Measurements from ENCODE around the gene ZBTB39.
"Not testable (repeated sequence)": the region's sequence is repeated elsewhere in the genome, so short reads cannot be mapped to it uniquely, and the experiment has no call there.

The ZBTB39 gene

GRCh38 chr12:57005980-57006808 is at the start of gene ZBTB39:
TSS of gene ZBTB39 (minus strand) at chr12:57006546. CDS start at chr12:57004917, 1,629 bp downstream.
- peak within 1 kb of the TSS; percentile 91 for H3K27ac ChIP-seq
- peaks cover 46% of the 10 kb centered on the region for H4K20me1 ChIP-seq
- TF ChIP-seq Cebpa-rat (IDR thresholded peaks at IDR 0.05): no peak
- H3K4me3 ChIP-seq: peak within 1 kb of the TSS; percentile 94
- peak within 1 kb of the TSS; percentile 93 for H3K4me2 ChIP-seq
- H3K9ac ChIP-seq: peak within 1 kb of the TSS; percentile 98
- no peaks in the 10 kb centered on the region for H3K27me3 ChIP-seq
- H3K4me1 ChIP-seq: peaks cover 20% of the 10 kb centered on the region
- no peaks in the 10 kb centered on the region for H3K9me3 ChIP-seq
- H3K36me3 ChIP-seq: peaks cover 38% of the 10 kb centered on the region

DNA sequence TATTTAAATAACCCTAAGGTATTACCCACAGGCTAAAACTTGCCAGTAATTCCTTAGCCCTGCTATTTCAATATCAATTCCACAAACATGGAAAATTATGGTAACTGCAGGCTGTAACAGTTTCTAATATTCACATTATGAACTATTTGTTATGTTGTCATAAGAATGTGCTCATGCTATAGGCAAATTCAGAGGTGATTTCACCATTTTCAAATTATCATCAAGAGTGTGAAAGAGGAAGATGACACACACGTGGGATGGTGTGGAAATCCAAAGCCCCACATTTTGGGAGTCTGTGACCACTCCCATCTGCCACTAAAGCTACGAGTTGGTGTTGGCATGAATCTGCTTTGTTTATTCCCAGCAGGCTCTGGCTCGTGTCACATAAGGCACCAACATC is 49.5 kb upstream of the ZBTB39 start:
- H3K9ac ChIP-seq: no peak overlapping the region
- H3K4me2 ChIP-seq: no peak overlapping the region
- no peaks in the 10 kb centered on the region for H3K9me3 ChIP-seq
- H3K4me3 ChIP-seq: no peak overlapping the region
- no peaks in the 10 kb centered on the region for H3K4me1 ChIP-seq
- H3K36me3 ChIP-seq: peaks cover 61% of the 10 kb centered on the region
- no peaks in the 10 kb centered on the region for H4K20me1 ChIP-seq
- TF ChIP-seq Cebpa-rat (IDR thresholded peaks at IDR 0.05): no peak
- H3K27ac ChIP-seq: no peak overlapping the region
- no peaks in the 10 kb centered on the region for H3K27me3 ChIP-seq

DNA sequence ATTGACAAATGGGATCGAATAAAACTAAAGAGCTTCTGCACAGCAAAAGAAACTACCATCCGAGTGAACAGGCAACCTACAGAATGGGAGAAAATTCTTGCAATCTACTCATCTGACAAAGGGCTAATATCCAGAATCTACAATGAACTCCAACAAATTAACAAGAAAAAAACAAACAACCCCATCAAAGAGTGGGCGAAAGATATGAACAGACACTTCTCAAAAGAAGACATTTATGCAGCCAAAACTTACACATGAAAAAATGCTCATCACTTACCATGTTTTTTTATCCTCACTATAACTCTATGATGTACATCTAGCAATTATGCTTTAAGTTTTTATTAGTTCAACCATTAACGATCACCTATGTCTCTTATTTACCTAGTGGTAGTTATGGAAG is 47.6 kb upstream of the ZBTB39 start:
- peaks cover 42% of the 10 kb centered on the region for H3K36me3 ChIP-seq
- not testable (repeated sequence) for H3K27ac ChIP-seq, H3K4me3 ChIP-seq, H3K9me3 ChIP-seq, H4K20me1 ChIP-seq, H3K27me3 ChIP-seq, H3K4me2 ChIP-seq, H3K9ac ChIP-seq, H3K4me1 ChIP-seq

DNA sequence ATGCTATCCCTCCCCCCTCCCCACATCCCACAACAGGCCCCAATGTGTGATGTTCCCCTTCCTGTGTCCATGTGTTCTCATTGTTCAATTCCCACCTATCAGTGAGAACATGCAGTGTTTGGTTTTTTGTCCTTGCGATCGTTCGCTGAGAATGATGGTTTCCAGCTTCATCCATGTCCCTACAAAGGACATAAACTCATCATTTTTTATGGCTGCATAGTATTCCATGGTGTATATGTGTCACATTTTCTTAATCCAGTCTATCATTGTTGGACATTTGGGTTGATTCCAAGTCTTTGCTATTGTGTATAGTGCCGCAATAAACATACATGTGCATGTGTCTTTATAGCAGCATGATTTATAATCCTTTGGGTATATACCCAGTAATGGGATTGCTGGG is 46.8 kb upstream of the ZBTB39 start:
- not testable (repeated sequence) for H3K4me1 ChIP-seq, H3K9ac ChIP-seq

GRCh38 chr12:57051011-57051410 is 44.7 kb upstream of the ZBTB39 start:
- H3K9ac ChIP-seq: no peak overlapping the region
- H3K27ac ChIP-seq: no peak overlapping the region
- H3K36me3 ChIP-seq: peaks cover 13% of the 10 kb centered on the region; the same call in 1 of the 2 replicates
- no peaks in the 10 kb centered on the region for H3K27me3 ChIP-seq
- H3K4me3 ChIP-seq: no peak overlapping the region
- H3K9me3 ChIP-seq: no peaks in the 10 kb centered on the region
- H4K20me1 ChIP-seq: no peaks in the 10 kb centered on the region
- H3K4me1 ChIP-seq: 0 out of 2 replicates have a peak, but pooled peaks cover 5% of the 10 kb centered on the region
- no peak overlapping the region for H3K4me2 ChIP-seq
- TF ChIP-seq Cebpa-rat (IDR thresholded peaks at IDR 0.05): no peak

More for the DNA sequence above, 46.8 kb upstream of the ZBTB39 start:
- H3K4me2 ChIP-seq, H3K9me3 ChIP-seq, H3K27ac ChIP-seq, H3K4me3 ChIP-seq, H4K20me1 ChIP-seq, H3K27me3 ChIP-seq: not testable (repeated sequence)
- peaks cover 34% of the 10 kb centered on the region for H3K36me3 ChIP-seq

DNA sequence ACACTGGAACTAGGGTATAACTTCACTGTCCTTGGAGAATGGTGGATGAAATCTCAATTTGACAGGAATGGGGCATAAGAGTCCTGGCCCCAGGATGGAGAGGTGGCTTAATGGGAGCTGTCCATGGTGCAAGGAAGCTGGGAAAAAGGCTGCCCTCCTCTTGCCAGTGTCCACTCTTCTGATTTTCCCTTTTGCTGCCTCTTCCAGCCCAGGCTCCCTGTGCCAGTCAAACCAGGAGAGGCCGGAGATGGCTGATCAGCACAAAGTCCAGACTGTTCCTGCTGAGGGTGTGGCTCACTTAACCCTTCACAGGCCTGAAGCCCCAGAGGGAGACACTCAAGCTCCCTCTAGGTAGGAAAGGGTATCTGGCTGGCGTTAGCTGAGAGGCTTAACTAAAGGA is 43.5 kb upstream of the ZBTB39 start, which contains the start of gene MYO1A:
Gene MYO1A (minus strand): TSS at position 240 of the 400 bp plus-strand sequence. CDS start 1,806 bp downstream, outside the sequence.
- no peak within 1 kb of the TSS for H3K27ac ChIP-seq
- no peaks in the 10 kb centered on the region for H3K9me3 ChIP-seq
- TF ChIP-seq Cebpa-rat (IDR thresholded peaks at IDR 0.05): no peak
- H3K27me3 ChIP-seq: no peaks in the 10 kb centered on the region
- no peak within 1 kb of the TSS for H3K4me3 ChIP-seq
- H4K20me1 ChIP-seq: no peaks in the 10 kb centered on the region
- peaks cover 10% of the 10 kb centered on the region; the same call in 1 of the 2 replicates for H3K36me3 ChIP-seq
- no peak within 1 kb of the TSS for H3K9ac ChIP-seq
- no peak within 1 kb of the TSS for H3K4me2 ChIP-seq
- 0 out of 2 replicates have a peak, but pooled peaks cover 5% of the 10 kb centered on the region for H3K4me1 ChIP-seq

GRCh38 chr12:57049119-57049446 is 42.7 kb upstream of the ZBTB39 start:
- Histone ChIP-seq H4K20me1 (no peaks in the 10 kb centered on the region), H3K9me3 (no peaks in the 10 kb centered on the region), H3K36me3 (peaks cover 2% of the 10 kb centered on the region; the same call in 1 of the 2 replicates), H3K4me3 (no peak overlapping the region), H3K9ac (no peak overlapping the region), H3K27ac (no peak overlapping the region), H3K4me1 (0 out of 2 replicates have a peak, but pooled peaks cover 5% of the 10 kb centered on the region), H3K27me3 (no peaks in the 10 kb centered on the region), H3K4me2 (no peak overlapping the region)
- no peak for TF ChIP-seq Cebpa-rat (IDR thresholded peaks at IDR 0.05)

- no peaks in the 10 kb centered on the region for H4K20me1 ChIP-seq
- no peaks in the 10 kb centered on the region for H3K36me3 ChIP-seq
- no peak overlapping the region for H3K4me2 ChIP-seq
- 0 out of 2 replicates have a peak, but pooled peaks cover 5% of the 10 kb centered on the region for H3K4me1 ChIP-seq
- H3K9me3 ChIP-seq: no peaks in the 10 kb centered on the region
- no peak overlapping the region for H3K4me3 ChIP-seq
- H3K9ac ChIP-seq: no peak overlapping the region
- H3K27me3 ChIP-seq: no peaks in the 10 kb centered on the region
- no peak for TF ChIP-seq Cebpa-rat (IDR thresholded peaks at IDR 0.05)
- no peak overlapping the region for H3K27ac ChIP-seq
Observed at GRCh38 chr12:57048423-57049118, 42.2 kb upstream of the ZBTB39 start.

DNA sequence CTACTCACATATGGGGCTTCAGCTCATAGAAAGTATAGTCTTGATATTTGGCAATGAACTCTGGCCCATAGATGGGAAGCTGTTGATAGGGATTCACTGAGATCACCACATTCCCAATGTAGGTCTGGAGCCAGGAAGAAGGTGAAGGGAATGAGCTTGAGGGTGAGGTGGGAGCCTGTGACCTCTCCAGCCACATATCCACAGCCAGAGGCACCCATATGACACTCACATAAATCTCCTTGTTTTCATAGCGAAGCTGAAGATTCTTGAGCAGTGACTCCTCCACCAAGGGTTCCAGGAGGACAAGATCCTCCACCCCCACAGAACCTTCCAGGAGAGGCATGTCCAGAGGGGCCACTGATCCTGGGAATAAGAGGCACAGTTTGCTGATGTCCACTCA is 41.6 kb upstream of the ZBTB39 start:
- Histone ChIP-seq H4K20me1 (no peaks in the 10 kb centered on the region), H3K4me2 (no peak overlapping the region)

More for the DNA sequence above, 41.6 kb upstream of the ZBTB39 start:
- Histone ChIP-seq H3K4me3 (no peak overlapping the region), H3K36me3 (no peaks in the 10 kb centered on the region), H3K9ac (no peak overlapping the region), H3K27ac (no peak overlapping the region), H3K9me3 (no peaks in the 10 kb centered on the region), H3K27me3 (no peaks in the 10 kb centered on the region), H3K4me1 (0 out of 2 replicates have a peak, but pooled peaks cover 5% of the 10 kb centered on the region)
- no peak for TF ChIP-seq Cebpa-rat (IDR thresholded peaks at IDR 0.05)
